HG02981 (cell line): ENCODE measurements around the gene ZMYND15.
A peak's percentile ranks its signal among the peaks of the same experiment; 100 is the strongest.

Experiments used
- ATAC-seq: cut with Tn5 transposase; IDR thresholded peaks from one replicate; pipeline ENCODE4 v1.9.1; 2021; ENCODE audit warnings: mild to moderate bottlenecking, moderate library complexity; ENCODE audit not compliant: unreplicated experiment

ZMYND15 gene

DNA sequence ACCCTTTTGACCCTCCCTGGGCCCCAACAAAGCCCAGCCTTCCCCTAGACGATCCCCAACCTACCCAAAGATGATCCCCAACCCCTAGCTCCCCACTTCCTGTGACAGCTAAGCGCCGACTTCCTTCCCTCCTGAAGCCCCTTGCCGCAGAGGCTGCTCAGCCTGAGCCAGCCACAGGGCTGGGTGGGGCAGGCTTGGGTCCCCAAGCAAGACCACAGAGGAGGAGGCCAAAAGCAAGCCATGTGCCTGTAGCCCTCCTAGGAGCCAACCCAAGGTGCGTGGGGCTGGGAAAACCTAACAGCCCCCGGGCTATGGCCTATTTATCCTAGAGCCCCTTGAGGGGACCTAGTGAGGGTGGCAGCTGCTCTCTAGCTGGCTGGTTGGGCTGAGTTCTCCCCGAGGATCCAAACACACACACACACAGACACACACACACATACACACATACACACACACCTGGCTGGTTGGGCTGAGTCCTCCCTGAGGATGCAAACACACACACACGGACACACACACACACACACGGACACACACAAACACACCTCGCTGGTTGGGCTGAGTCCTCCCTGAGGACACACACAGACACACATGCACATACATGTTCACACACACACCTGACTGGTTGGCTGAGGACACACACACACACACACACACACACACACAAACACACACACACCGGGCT lies 24.4 kb upstream of the ZMYND15 start:
- no peak for ATAC-seq

DNA sequence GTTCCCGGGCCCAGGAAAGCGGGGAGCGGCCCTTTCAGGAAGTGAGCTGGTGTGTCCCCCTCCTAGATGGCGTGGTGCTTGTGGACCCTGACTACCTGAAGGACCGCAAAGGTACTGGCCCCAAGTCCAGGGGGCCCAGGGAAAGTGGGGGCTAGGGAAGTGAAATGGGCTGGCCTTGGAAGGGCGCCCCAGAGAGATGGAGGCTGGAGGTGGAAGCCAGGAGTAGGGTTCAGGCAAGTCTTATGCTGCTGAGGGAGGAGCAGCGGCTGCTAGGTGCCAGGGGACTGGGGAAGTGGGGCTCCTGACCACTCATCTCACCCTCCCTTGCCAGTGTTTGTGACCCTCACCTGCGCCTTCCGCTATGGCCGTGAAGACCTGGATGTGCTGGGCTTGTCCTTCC lies 23.6 kb upstream of the ZMYND15 start:
- no peak for ATAC-seq

DNA sequence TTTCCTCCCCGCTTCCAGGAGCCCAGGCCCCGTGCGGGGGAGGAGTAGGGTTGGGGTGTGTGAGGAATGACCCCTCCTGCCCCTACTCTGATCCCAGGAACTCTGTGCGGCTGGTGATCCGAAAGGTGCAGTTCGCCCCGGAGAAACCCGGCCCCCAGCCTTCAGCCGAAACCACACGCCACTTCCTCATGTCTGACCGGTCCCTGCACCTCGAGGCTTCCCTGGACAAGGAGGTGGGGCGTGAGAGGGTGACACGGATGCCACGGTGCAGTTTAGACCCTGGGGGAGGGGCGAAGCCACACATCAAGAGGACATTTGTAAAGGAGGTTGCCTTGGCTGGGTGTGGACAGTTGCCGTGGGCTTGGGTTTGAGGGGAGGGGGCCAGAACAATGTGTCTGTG lies 21.8 kb upstream of the ZMYND15 start:
- ATAC-seq, result no peak

DNA sequence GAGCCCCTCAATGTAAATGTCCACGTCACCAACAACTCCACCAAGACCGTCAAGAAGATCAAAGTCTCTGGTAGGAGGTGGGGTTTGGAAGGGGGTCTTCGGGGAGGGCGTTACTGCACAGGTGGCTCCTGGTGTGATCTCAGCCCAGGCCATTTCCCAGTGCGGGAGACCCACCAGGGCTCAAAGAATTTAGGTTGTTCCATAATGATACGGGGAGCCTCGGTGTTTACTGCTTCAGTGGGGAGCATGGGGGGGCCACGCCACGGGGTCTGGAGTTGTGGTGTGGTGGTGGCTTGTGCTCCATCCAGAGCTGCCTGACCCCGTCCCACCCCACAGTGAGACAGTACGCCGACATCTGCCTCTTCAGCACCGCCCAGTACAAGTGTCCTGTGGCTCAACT lies 21.4 kb upstream of the ZMYND15 start:
- ATAC-seq, result no peak

DNA sequence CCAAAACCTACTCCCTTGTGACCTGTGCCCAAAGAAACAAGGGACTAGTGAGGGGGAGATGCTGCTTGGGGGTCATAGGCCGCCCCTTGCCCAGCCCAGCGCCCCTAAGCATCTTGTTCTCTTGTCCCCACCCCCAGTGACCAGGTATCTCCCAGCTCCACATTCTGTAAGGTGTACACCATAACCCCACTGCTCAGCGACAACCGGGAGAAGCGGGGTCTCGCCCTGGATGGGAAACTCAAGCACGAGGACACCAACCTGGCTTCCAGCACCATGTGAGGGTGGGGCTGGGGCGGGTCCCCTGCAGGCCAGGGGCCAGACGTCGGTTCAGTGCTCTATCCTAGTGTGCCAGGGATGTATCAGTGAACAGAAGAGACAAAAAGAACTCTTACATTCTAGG lies 20.5 kb upstream of the ZMYND15 start:
- ATAC-seq, result no peak

DNA sequence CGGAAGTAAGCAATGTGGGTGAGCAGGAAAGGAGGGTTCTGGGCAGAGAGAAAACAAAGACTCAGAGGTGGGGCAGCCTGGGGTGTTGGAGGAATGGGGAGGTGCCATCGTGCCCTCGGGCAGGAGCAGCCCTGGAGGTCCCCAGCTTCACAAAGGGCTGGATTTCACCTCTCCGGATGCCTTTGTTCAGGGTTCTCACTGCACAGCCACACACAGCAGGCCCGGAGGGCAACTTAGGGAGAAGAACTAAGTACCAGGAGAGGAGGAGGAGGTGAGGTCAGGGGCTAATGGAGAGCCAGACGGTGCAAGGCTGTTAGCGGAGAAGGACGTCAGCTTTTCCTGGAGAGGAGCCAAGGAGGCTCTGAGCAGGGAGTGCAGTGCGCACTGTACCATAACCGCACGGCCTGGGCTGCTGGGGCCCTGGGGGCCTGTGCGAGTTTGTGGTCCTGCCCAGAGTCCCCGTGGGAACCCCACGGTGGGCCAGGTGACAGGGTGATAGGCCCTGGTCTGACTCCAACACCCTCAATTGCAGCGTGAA lies 19.9 kb upstream of the ZMYND15 start:
- ATAC-seq, result no peak

DNA sequence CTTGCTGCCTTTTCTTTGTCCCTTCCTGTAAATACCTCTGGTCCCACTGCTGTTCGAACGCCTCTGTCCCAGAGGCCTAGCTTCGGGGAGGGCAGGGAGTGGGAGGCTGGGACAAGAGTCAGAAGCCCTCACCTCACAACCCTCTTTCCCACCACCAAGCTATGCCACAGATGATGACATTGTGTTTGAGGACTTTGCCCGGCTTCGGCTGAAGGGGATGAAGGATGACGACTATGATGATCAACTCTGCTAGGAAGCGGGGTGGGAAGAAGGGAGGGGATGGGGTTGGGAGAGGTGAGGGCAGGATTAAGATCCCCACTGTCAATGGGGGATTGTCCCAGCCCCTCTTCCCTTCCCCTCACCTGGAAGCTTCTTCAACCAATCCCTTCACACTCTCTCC lies 18.8 kb upstream of the ZMYND15 start:
- no peak for ATAC-seq

DNA sequence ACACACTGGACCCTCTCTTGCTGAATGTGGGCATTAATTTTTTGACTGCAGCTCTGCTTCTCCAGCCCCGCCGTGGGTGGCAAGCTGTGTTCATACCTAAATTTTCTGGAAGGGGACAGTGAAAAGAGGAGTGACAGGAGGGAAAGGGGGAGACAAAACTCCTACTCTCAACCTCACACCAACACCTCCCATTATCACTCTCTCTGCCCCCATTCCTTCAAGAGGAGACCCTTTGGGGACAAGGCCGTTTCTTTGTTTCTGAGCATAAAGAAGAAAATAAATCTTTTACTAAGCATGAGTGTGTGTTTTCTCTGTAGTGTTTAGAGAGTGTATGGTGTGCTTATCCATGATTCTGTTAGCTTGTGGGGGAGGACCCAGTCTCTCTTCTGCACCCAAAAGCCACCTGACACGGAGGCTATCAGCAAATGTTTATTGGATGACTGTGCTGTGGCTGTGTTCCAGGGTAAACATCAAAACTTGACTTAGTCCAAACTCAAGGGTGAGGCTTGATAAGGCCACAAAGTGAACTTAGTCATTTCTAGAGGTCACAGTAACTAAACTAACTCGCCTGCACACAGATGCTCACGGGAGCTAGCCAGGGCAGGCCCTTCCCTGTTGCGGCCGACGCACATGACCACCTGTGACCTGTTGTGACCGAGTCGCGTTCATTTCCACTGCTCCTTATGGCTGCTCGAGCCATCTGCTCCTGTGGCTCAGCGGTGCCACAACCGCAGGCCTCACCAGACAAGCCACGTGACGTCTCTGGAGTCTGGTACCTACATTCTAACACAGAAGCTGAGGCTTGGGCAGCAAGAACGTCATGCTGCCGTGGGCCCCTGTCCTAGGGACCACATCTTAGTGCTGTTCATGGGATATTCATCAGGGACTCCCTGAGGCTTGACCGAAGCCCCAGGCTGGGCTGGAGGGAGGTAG lies 18.2 kb upstream of the ZMYND15 start:
- no peak for ATAC-seq

DNA sequence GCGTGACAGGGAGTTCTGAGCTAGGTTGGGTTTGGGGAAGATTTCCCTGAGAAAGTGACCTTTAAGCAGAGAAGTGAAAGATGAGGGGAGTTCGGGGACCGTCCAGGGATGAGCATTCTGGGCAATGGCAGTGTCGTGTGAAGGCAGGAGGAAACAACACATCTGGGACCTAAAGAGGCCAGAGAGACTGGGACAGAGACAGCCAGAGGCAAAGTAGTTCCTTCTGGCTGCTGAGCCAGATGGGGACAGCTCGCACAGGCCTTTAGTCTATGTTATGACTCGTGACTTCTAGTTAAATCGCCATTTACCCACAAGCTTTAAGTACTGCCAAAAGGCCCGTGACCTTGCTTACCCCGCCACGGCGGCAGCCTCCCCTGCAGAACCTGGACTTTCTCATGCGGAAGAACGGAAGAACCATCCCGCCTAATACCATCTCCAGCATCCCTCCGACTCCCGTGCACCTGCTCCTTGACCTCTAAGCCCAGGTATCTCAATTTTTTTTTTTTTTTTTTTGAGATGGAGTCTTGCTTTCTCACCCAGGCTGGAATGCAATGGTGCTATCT lies 16.9 kb upstream of the ZMYND15 start:
- ATAC-seq, result no peak

DNA sequence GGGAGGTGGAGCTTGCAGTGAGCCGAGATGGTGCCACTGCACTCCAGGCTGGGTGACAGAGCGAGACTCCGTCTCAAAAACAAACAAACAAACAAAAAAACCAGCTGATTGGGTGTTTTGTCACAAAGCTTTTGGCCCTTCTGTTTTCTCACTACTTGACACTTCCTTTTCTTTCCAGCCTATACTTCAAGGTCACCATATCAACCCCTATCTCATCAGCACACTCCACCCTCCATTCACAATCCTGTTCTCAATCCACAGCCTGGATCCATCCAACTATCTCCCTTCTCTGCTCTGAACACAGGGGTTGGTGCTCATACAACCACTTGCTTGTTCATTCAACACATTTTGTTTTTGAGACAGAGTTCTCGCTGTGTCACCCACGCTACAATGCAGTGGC lies 15.0 kb upstream of the ZMYND15 start:
- ATAC-seq, result no peak

DNA sequence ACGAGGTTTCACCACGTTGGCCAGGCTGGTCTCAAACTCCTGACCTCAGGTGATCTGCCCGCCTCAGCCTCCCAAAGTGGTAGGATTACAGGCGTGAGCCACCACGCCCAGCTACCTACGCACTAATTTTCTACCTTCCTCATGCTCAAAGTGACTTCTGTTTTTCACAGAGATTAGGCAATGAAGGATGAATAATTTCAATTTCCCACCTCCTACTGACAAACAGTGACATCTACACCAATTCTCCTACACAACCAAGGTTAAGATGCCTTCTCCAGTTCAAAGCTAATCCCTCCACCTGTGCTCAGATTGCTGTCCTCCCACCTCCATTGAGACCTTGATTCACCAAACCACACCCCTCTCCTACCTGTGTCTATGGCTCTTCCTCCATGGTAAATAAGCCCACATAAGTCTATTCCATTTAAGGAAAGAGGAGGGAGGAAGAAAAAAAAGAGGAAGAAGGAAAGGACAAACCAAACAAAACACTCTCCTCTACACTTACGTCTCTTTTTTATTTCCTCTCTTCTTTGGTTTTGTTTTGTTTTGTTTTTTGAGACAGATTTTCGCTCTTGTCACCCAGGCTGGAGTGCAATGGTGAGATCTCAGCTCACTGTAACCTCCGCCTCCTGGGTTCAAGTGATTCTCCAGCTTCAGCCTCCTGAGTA lies 13.9 kb upstream of the ZMYND15 start:
- ATAC-seq, result no peak

DNA sequence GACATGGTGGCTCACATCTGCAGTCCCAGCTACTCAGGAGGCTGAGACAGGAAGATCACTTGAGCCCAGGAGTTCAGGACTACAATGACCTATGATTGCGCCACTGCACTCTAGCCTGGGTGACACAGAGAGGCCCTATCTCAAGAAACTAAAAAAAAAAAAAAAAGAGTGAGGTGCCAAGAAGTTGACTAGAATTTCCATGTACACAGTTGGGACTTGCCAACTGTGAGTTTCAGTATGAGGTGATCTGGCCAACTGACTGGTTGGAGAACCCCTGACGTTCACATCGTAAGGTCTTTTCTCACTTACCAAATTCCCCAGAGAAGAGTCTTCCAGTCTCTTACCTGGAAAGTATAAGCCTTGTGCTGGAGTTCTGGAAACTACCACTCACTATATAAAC lies 11.5 kb upstream of the ZMYND15 start:
- ATAC-seq, result no peak

DNA sequence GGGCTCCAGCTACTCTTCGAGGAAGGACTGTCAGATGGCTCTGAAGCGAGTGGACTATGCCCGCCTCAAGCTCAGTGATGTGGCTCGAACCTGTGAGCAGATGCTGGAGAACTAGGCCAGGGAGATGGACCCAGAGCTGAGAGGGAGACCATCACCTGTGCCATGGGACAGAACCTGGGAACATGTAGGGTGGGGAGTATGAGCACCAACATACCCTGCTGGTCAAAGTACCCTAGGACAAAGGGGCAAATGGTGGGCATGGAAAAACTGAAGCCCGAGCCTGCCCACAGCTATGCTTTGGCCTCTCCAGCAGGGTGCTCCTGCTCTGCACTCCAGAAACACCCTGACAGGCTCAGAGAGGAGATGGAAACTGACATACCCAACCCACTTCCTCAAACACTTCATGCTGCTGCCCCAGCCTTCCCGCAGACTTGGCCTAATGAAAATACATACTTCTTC lies 6.5 kb upstream of the ZMYND15 start:
- ATAC-seq, result peak; percentile 31

DNA sequence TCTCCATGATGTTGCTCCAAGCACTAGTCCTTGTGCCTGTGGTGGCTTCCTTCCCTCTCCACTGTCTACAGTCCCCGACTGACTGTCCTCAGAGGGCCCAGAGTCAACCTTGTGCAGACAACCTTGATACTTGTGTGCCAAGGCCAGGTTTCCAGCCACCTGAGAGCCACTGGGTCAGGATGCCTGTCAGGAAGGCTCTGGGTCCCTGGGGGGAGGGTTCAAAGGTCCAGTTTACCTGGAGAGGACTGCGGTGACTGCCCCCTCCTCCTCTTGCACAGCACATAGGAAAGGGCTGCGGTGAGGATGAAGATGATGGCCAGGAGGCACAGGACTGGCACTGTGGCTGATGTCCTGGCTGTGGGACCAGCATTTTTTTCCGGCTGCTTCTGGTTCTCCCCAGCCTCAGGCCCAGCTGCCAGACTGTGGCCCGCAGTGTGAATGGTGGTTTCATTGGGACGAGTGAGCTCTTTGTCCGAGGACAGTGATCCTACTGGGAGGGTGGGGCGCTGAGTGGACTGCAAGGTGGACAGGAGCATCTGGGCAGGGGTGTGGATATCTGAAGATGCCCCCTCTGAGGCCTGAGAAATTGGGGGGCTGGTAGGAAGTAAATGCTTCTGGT lies 4.7 kb upstream of the ZMYND15 start:
- ATAC-seq, result no peak

DNA sequence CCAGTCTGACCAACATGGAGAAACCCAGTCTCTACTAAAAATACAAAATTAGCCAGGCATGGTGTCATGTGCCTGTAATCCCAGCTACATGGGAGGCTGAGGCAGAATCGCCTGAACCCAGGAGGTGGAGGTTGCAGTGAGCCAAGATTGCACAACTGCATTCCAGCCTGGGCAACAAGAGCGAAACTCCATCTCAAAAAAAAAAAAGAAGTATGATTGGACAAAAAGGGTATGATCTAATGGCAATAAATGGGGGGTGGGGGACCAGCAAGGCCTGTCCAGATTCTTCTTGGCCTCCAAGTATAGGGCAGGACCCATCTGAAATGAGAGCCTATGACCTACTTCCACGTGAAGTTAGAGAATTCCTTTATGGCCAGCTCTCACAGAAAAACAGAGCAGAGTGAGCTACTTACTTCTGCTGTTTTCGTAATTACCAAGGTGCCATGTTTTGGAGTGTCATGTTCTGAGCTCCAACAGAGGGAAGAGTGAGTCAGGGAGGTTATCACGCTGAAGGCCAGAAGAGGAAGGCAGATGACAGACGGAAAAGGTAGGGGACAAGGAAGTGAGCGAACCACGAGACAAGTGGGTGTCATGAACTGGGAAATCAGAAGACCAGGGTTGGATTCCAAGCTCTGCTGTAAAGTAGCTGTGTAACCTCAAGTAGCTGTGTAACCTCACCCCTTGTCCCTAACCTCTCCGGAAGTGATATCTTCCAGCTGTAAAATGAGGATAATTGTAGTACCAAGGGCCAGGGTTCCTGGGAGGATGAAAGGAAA lies 3.6 kb upstream of the ZMYND15 start:
- ATAC-seq, result no peak

DNA sequence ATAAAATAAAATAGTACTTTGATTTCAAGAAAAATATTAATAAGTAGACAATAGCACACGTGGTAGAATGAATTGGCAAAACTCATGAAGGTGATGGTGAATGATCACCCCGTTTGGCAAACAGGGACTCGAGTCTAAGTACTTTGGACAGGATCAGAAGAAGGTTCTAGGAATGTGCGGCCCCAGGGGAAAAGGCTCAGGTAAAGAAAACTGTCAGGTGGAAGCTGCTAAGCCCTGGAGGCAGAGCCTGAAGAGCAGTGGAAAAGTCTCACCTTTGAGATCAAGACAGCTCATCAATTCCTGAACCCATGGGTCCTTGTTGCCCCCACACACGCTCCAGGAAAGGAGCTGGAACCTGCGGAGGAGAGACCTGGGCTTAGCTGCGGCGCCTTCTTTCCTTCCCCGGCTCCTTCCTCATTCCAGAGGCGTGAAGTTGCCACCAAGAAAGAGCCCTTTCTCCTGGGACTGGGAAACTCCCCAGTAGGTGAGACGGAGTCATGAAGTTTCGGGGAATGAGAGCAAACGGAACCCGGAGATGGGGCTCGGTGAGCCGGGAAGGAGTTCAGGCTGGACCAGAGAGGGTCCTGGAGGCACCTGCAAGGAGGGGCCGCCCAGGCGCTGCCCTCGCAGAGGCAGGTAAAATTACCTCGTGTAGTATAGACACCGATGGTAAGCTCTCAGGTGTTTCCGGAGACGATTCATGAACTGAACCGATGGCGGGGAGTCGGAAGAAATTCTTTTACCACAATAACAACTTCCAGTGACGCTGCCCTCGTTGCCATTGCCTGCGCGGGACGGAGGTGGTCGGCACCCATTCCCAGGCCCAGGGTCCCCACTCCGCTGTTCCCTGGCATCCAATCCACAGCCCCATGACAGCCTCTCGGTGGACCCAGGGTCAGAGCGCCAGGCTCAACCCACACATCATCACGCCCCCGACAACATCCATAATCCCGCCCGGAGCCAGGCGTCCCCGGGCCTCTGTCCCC lies 1.2 kb upstream of the ZMYND15 start:
- ATAC-seq, result no peak

DNA sequence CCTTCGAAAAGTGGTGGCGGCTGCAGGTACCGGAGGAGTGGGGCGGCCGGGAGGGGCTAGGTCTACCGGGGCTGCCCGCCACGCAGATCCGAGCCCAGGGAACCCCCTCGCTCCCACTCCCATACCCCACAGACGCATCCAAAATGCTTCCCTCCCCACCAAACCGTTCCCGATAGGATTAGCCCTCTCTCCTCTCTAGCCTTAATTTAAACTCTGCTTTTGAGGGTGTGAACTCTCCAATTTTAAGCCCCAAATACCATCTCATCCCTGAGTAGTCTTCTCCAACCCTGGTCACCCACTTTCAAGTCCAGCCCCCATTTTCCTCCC lies 355 bp downstream of the ZMYND15 start:
- no peak for ATAC-seq

DNA sequence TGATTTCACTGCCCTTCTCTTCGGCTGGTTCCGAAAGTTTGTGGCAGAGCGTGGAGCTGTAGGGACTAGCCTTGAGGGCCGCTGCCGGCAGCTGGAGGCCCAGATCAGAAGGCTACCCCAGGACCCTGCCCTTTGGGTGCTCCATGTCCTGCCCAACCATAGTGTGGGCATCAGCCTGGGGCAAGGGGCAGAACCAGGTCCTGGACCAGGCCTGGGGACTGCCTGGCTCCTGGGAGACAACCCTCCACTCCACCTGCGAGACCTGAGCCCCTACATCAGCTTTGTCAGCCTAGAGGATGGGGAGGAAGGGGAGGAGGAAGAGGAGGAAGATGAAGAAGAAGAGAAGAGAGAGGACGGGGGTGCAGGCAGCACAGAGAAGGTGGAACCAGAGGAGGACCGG lies 951 bp downstream of the ZMYND15 start:
- ATAC-seq, result no peak

DNA sequence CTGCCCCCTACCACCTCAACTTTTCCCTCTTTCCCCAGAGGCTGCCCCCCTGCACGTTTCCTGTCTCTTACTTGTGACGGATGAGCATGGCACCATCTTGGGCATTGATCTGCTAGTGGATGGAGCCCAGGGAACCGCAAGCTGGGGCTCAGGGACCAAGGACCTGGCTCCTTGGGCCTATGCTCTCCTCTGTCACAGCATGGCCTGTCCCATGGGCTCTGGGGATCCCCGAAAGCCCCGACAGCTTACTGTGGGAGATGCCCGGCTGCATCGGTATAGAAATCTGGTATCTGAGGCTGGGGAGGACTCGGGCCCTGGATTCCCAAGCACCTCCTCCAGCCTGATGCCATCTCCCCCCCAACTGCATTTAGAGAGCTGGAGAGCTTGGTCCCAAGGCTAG lies 1.9 kb downstream of the ZMYND15 start:
- no peak for ATAC-seq
